ENCODE results near the gene ABAT.

ABAT gene

GRCh38 chr16:8814095-8814806, 139.8 kb downstream of the ABAT start:
- in situ Hi-C loops (cut with MboI; ENCODE audit: low pct_unique_long_range_greater_than_20kb, low sequenced_read_pairs, unreplicated experiment) = no loop called here
- DNase-seq (ENCODE audit: low spot score) = no peak
- TF ChIP-seq CTCF (IDR thresholded peaks at IDR 0.05; ENCODE audit: extremely low read depth, insufficient read depth, missing control alignments) = no peak

- no peak for DNase-seq (ENCODE audit: low spot score)
- in situ Hi-C loops (cut with MboI; ENCODE audit: low pct_unique_long_range_greater_than_20kb, low sequenced_read_pairs, unreplicated experiment) = no loop called here
- no peak for TF ChIP-seq CTCF (IDR thresholded peaks at IDR 0.05; ENCODE audit: extremely low read depth, insufficient read depth, missing control alignments)
Measured at GRCh38 chr16:8816967-8817655, 142.7 kb downstream of the ABAT start.

GRCh38 chr16:8818504-8819270, 144.3 kb downstream of the ABAT start:
- DNase-seq (ENCODE audit: low spot score) = peak; percentile 67
- peak; percentile 10 for TF ChIP-seq CTCF (IDR thresholded peaks at IDR 0.05; ENCODE audit: extremely low read depth, insufficient read depth, missing control alignments)
- in situ Hi-C loops (cut with MboI; ENCODE audit: low pct_unique_long_range_greater_than_20kb, low sequenced_read_pairs, unreplicated experiment) = no loop called here

- no peak for DNase-seq (ENCODE audit: low spot score)
- in situ Hi-C loops (cut with MboI; ENCODE audit: low pct_unique_long_range_greater_than_20kb, low sequenced_read_pairs, unreplicated experiment) = no loop called here
- no peak for TF ChIP-seq CTCF (IDR thresholded peaks at IDR 0.05; ENCODE audit: extremely low read depth, insufficient read depth, missing control alignments)
Measured at GRCh38 chr16:8819411-8820034, 145.1 kb downstream of the ABAT start.

GRCh38 chr16:8822403-8822802, 148.0 kb downstream of the ABAT start:
- DNase-seq (ENCODE audit: low spot score) = no peak
- in situ Hi-C loops (cut with MboI; ENCODE audit: low pct_unique_long_range_greater_than_20kb, low sequenced_read_pairs, unreplicated experiment) = no loop called here
- TF ChIP-seq CTCF (IDR thresholded peaks at IDR 0.05; ENCODE audit: extremely low read depth, insufficient read depth, missing control alignments) = no peak

- in situ Hi-C loops (cut with MboI; ENCODE audit: low pct_unique_long_range_greater_than_20kb, low sequenced_read_pairs, unreplicated experiment) = no loop called here
- TF ChIP-seq CTCF (IDR thresholded peaks at IDR 0.05; ENCODE audit: extremely low read depth, insufficient read depth, missing control alignments) = no peak
- DNase-seq (ENCODE audit: low spot score) = no peak
Measured at GRCh38 chr16:8826278-8826879, 152.0 kb downstream of the ABAT start.
